ENCODE results near the gene KCNT2. TPM values are rescaled to one million over a fixed set of nuclear protein-coding genes. Genes with fewer than 3 reads are reported as not detected.
"Not testable (repeated sequence)": the region's sequence is repeated elsewhere in the genome, so short reads cannot be mapped to it uniquely, and the experiment has no call there.

KCNT2 gene
- total RNA-seq, 1 donor from 2014 or later: 0.62 TPM

GRCh38 chr1:196590959-196591358, 17.3 kb downstream of the KCNT2 start:
- DNase-seq (ENCODE audit: low read depth): no peak

DNA sequence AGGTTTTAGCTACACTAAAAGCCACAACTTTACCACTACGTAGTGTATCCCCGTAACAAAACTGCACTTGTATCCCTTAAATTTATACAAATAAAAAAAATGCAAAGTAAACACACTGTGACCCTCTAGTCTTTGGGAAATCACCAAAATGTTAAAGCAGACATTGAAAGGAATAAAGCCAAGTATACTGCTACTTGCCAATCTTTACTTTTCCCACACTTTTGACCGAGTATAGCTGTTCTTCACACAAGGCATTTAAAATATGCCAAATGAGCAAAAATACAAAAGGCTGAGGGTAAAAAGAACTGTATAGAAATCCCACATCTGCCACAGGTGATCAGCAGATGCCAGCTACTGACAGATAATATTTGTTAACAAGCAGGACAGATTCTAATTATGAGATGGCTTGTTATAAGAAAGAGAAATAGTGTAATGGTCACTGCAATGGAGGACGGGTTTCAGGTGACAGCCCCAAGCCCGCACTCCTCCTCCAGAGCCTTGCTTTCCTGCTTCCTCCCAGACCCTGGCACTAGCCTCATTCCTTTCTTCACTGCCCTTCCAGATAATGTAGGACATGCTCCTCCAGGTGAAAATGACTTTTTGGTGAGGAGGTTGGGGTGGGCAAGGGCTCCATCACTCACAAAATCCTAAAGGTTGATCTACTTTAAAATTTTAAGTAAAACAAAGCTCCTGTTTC, 18.1 kb downstream of the KCNT2 start:
- DNase-seq (ENCODE audit: low read depth): no peak

DNA sequence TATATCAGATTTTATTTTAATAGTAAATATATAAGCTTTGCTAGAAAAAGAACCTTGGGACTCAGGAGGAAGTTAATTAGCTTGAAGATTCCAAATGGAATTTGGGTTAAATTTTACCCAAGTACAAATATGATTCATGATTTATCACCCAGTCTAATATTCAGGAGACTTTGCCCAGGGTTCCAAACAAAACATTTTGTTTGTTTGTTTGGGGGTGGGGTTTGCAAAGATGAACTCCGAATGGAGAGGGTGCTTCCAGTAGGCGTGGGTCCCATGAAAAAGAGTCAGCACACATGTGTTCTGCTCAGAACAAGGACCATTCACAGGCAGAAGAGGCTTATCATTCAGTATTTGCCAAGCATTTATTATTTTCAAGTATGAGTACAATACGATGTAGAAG, 23.5 kb downstream of the KCNT2 start:
- no peak for DNase-seq (ENCODE audit: low read depth)

- no peak for DNase-seq (ENCODE audit: low read depth)
These were observed 30.9 kb downstream of the KCNT2 start for GRCh38 chr1:196577386-196577785.

GRCh38 chr1:196573226-196573625, 35.0 kb downstream of the KCNT2 start:
- DNase-seq (ENCODE audit: low read depth): no peak

GRCh38 chr1:196567238-196567637, 41.0 kb downstream of the KCNT2 start:
- no peak for DNase-seq (ENCODE audit: low read depth)

- no peak for DNase-seq (ENCODE audit: low read depth)
These were observed 44.5 kb downstream of the KCNT2 start for GRCh38 chr1:196563768-196564167.

DNA sequence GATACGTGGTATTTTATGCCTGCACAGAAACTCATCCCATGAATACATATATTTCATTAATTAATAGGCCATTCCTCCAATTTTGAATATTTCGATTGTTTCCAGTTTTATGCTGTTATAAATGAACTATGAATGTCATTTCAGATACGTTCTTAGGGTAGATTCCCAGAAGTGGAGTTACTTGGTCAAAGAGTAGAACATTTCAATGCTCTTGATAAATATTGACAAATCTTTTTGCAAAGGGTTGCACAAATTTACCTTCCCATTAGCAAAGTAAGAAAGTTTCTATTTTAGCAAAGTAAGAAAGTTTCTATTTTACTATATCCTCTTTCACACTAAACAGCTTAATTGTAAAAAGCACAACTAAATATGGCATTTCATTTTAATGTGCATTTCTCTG, 48.9 kb downstream of the KCNT2 start:
- DNase-seq (ENCODE audit: low read depth): no peak

- DNase-seq (ENCODE audit: low read depth): peak; percentile 68
These were observed 49.8 kb downstream of the KCNT2 start for GRCh38 chr1:196558411-196558810.

- peak; percentile 7 for DNase-seq (ENCODE audit: low read depth)
These were observed 50.4 kb downstream of the KCNT2 start for GRCh38 chr1:196557797-196558196.

DNA sequence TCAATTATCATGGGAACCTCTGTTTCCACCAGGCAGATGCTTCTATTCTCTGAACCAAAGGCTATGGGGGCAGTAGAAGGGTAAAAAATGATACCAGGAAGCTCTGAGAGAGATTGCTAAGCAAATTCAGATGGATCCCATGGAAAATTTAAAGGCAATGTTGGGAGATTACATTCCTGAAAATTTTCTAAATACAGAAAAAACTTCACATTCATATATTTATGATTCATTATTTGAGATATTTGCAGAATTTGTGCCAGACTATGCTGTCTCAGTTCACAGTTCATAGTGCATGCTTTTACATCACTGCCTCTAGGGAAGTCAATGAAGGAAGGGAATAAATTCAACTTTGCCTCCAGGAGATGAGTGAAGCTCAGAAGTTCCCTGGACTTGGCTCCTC, 57.5 kb downstream of the KCNT2 start:
- no peak for DNase-seq (ENCODE audit: low read depth)

DNA sequence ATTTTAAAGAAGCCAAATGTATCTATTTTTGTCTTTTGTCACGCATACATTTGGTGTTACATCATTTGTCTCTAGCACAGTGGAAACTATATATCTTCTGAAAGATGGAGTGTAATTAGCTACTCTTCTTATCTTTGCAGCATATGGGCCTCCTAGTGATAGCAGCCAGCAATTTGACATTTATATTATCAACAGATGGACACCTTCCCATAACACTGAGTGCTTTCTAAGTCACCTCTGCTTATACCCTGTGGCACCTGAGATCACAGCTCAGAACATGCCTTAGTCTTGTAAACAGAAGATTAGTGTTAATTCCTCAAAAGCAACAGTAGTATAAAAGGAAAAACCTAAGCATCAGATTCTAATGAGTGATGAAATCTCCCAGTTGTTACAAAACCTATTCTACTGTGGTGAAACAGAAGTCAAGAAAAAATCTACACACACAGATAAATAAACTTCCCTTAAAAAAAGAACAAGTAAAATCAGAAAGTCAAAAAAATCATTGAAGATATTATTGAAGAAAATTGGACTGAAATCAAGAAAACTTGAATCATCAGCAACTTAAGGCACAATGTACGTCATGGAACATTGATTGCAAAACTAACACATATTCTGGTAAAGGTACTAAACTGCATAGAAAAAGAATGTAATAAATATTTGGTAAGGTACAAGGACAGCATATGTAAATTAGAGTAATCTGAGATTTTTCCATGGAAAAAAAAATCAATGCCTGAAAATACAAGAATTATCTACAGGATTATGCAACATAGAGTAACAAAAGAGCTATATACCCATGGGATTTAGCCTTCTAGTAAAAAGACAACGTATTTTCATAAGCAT, 61.7 kb downstream of the KCNT2 start:
- DNase-seq (ENCODE audit: low read depth): no peak

- DNase-seq (ENCODE audit: low read depth): no peak
These were observed 63.0 kb downstream of the KCNT2 start for GRCh38 chr1:196545222-196545621.

- DNase-seq (ENCODE audit: low read depth): no peak
These were observed 63.6 kb downstream of the KCNT2 start for GRCh38 chr1:196544617-196545016.

GRCh38 chr1:196543833-196544232, 64.4 kb downstream of the KCNT2 start:
- DNase-seq (ENCODE audit: low read depth): no peak

GRCh38 chr1:196538473-196538872, 69.8 kb downstream of the KCNT2 start:
- DNase-seq (ENCODE audit: low read depth): no peak

DNA sequence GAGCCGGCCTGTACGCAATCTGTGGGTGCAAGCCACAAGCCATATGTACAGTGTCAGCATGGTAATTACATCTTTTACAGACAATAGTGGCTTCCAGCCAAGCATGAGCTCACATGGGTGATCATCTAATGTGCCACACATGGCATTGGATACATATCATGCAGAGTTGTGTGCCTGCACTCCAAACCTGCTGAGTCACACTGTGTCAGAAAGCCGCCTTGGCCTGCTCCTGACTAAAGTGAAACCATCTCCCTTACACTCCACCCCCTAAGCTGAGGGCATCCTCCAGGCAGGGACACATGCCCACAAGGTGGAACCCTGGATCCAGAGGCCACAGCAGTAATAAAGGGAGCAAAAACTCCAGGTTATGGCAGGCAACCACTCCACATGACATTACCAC, 72.5 kb downstream of the KCNT2 start:
- peak; percentile 21 for DNase-seq (ENCODE audit: low read depth)

- DNase-seq (ENCODE audit: low read depth): no peak
These were observed 76.3 kb downstream of the KCNT2 start for GRCh38 chr1:196531737-196532524.

- DNase-seq (ENCODE audit: low read depth): no peak
These were observed 80.3 kb downstream of the KCNT2 start for GRCh38 chr1:196527919-196528318.

DNA sequence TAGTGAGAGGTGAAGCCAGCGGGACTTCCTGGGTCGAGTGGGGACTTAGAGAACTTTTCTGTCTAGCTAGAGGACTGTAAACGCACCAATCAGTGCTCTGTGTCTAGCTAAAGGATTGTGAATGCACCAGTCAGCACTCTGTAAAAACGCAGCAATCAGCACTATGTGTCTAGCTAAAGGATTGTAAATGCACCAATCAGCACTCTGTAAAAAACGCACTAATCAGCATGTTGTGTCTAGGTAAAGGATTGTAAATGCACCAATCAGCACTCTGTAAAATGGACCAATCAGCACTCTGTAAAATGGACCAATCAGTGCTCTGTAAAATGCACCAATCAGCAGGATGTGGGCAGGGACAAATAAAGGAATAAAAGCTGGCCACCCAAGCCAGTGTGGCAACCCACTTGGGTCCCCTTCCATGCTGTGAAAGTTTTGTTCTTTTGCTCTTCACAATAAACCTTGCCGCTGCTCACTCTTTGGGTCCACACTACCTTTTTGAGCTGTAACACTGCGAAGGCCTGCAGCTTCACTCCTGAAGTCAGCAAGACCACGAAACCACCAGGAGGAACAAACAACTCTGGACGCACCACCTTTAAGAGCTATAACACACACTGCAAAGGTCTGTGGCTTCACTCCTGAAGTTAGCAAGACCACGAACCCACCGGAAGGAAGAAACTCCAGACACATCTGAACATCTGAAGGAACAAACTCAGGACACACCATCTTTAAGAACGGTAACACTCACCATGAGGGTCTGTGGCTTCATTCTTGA, 85.5 kb downstream of the KCNT2 start:
- DNase-seq (ENCODE audit: low read depth): not testable (repeated sequence)

DNA sequence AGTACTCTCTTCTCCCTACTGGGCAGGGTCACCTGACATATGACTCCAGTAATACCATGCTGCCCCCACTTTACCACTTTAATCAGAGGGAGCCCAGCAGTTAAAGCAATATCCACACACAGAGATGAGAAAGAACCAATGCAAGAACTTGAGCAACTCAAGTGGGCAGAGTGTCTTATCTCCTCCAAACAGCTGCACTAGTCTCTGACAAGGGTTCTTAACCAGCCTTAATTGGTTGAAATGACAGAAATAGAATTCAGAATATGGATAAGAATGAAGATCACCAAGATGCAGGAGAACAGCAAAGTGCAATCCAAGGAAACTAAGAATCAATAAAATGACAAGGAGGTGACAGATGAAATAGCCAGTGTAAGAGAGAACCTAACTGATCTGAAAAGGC, 91.0 kb downstream of the KCNT2 start:
- peak; percentile 9 for DNase-seq (ENCODE audit: low read depth)

Data from myocyte (in vitro differentiated cells).